Uterus (tissue), 2 donors: ENCODE data around the gene PRM2.

Experiments used
- POLR2A ChIP-seq, 2 donors: fragments of 450-650 bp; IDR thresholded peaks; one replicate each; pipeline ENCODE4 v1.6.1; 2016; ENCODE audit warnings: antibody characterized with exemption in 2 of 2, mild to moderate bottlenecking in 1 of 2, moderate library complexity in 1 of 2
- TF ChIP-seq, protein P1 (sequence below), 4 experiments: fragments of 200-600 bp in 2 of 4; fragments of 450-650 bp in 2 of 4; sonication (generic) in 2 of 4; IDR thresholded peaks; one replicate each; pipeline ENCODE4 v1.5.1; 2016 to 2019; ENCODE audit warnings: antibody characterized with exemption in 4 of 4, mild to moderate bottlenecking in 2 of 4, moderate library complexity in 1 of 4

DNA sequence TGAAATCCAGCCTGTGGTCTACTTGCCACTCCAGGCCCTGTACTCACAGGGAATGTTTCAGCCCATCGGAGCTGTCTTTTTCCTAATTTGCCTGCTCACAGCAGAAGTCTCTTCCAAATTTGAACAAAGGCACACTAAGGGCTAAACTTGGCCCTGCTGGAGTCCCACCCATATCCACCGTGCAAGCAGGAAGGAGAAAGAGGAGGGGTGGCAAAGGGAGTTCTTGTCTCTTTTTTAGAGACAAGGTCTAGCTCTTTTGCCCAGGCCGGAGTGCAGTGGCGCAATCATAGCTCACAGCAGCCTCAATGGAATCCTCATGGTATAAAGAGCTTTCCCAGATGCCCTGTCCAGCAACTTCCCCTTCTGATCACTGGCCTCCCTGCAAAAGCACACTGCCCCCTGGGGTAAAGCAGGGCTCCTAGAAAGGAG lies 7.6 kb upstream of the PRM2 start:
- TF ChIP-seq POLR2A (IDR thresholded peaks at IDR 0.05), result no peak
- TF ChIP-seq, protein P1, sequence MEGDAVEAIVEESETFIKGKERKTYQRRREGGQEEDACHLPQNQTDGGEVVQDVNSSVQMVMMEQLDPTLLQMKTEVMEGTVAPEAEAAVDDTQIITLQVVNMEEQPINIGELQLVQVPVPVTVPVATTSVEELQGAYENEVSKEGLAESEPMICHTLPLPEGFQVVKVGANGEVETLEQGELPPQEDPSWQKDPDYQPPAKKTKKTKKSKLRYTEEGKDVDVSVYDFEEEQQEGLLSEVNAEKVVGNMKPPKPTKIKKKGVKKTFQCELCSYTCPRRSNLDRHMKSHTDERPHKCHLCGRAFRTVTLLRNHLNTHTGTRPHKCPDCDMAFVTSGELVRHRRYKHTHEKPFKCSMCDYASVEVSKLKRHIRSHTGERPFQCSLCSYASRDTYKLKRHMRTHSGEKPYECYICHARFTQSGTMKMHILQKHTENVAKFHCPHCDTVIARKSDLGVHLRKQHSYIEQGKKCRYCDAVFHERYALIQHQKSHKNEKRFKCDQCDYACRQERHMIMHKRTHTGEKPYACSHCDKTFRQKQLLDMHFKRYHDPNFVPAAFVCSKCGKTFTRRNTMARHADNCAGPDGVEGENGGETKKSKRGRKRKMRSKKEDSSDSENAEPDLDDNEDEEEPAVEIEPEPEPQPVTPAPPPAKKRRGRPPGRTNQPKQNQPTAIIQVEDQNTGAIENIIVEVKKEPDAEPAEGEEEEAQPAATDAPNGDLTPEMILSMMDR (IDR thresholded peaks at IDR 0.05), result no peak
